ENCODE data around the gene REG4. TPM values are rescaled to one million over a fixed set of nuclear protein-coding genes. Genes with fewer than 3 reads are reported as not detected.

REG4 gene
- total RNA-seq, 1 experiment from 2014 or later = 12.4 TPM

Other genes with a start within 250 kb of the REG4 start
- 1.3 and 1.8 TPM in 2 replicates for gene ZNF697, start 163.2 kb downstream of the REG4 start, total RNA-seq (2014; rRNA removed; shearing (Covaris generic))
- 59.1 and 60.3 TPM in 2 replicates for gene PHGDH, start 99.5 kb downstream of the REG4 start, total RNA-seq (2014; rRNA removed; shearing (Covaris generic))
- 4.1 and 10.2 TPM in 2 replicates for gene HMGCS2, start 42.6 kb downstream of the REG4 start, total RNA-seq (2014; rRNA removed; shearing (Covaris generic))
- not detected in 2 replicates for gene ADAM30, start 85.1 kb upstream of the REG4 start, total RNA-seq (2014; rRNA removed; shearing (Covaris generic))